GM12878 (cell line): Measurements from ENCODE around the gene ZNF501. TPM values are rescaled to one million over a fixed set of nuclear protein-coding genes. Genes with fewer than 3 reads are reported as not detected.
A peak's percentile ranks its signal among the peaks of the same experiment; 100 is the strongest.

Experiments used
- ATAC-seq: fragments of 200-7000 bp; cut with Tn5 transposase; 3 replicates; pipeline ENCODE4 v1.9.1; 2020; ENCODE audit warnings: mild to moderate bottlenecking, moderate library complexity
- BruUV-seq: library from RNA; stranded (reverse); fragments of 400-500 nt; replicated peaks from 2 replicates; lab custom pipeline; 2021; lab: Mats Ljungman, UMichigan
- CTCF ChIA-PET: fragments of 300-600 bp; sonication (Branson Sonifier 250); formaldehyde crosslinking; extraction: SDS; loops from one replicate; lab custom pipeline; 2021; ENCODE audit warnings: inconsistent platforms; lab: Yijun Ruan, JAX
- POLR2A ChIA-PET: fragments of 350-600 bp; formaldehyde crosslinking; extraction: SDS; loops from one replicate; lab custom pipeline; 2021; ENCODE audit warnings: inconsistent platforms; lab: Charles Lee
- RAD21 ChIA-PET: fragments of 300-600 bp; sonication (Branson Sonifier 250); formaldehyde crosslinking; loops from one replicate; lab custom pipeline; 2023; ENCODE audit warnings: antibody characterized with exemption; ENCODE audit not compliant: unreplicated experiment; lab: Charles Lee
- SMC1A ChIA-PET: fragments of 300-600 bp; sonication (Branson Sonifier 250); formaldehyde crosslinking; loops from one replicate; lab custom pipeline; 2023; ENCODE audit not compliant: unreplicated experiment, uncharacterized antibody; lab: Charles Lee
- DNase-seq: peaks from one replicate; pipeline ENCODE4 v3.0.0-alpha.2; 2011; ENCODE audit warnings: low read depth, low spot score
- FAIRE-seq: peaks from 3 replicates; lab custom pipeline; 2011; peaks lifted over from hg19 to GRCh38; lab: Jason Lieb, UNC
- H2AFZ ChIP-seq: 2 replicates; pipeline ENCODE4 v1.6.0; 2011; ENCODE audit warnings: low read depth, low read length, control low read depth; ENCODE audit not compliant: control insufficient read depth
- H3K27ac ChIP-seq: 2 replicates; pipeline ENCODE4 v1.5.1; 2011; ENCODE audit warnings: control low read depth; ENCODE audit not compliant: control insufficient read depth, insufficient read depth
- H3K27me3 ChIP-seq, 2 experiments: replicated peaks in 1 of 2; 2 replicates each; pipeline versions ENCODE4 v1.6.0 to v1.6.1; 2011; ENCODE audit warnings: low read length in 1 of 2; ENCODE audit not compliant: control insufficient read depth in 2 of 2, insufficient read depth in 2 of 2
- H3K36me3 ChIP-seq, 2 experiments: 2 replicates each; pipeline ENCODE4 v1.5.1; 2011; ENCODE audit warnings: low read length in 1 of 2; ENCODE audit not compliant: control insufficient read depth in 2 of 2, insufficient read depth in 2 of 2
- H3K4me1 ChIP-seq: 2 replicates; pipeline ENCODE4 v1.6.1; 2011; ENCODE audit warnings: mild to moderate bottlenecking, low read length, moderate library complexity, mixed read lengths; ENCODE audit not compliant: control insufficient read depth, insufficient read depth
- H3K4me2 ChIP-seq: 2 replicates; pipeline ENCODE4 v1.6.0; 2011; ENCODE audit warnings: control low read depth; ENCODE audit not compliant: control insufficient read depth, insufficient read depth
- H3K4me3 ChIP-seq: fragments of 200-600 bp; sonication (generic); 2 replicates; pipeline ENCODE4 v1.5.1; 2016
- H3K79me2 ChIP-seq: 2 replicates; pipeline ENCODE4 v1.6.0; 2011; ENCODE audit warnings: low read length; ENCODE audit not compliant: control insufficient read depth, insufficient read depth
- H3K9ac ChIP-seq: 2 replicates; pipeline ENCODE4 v1.8.0; 2011; ENCODE audit warnings: low read length, control low read depth, mixed read lengths; ENCODE audit not compliant: control insufficient read depth, insufficient read depth
- H3K9me3 ChIP-seq: replicated peaks from 3 replicates; pipeline ENCODE4 v1.5.1; 2011; ENCODE audit warnings: mild to moderate bottlenecking, low read length; ENCODE audit not compliant: control insufficient read depth, insufficient read depth
- H4K20me1 ChIP-seq: 2 replicates; pipeline ENCODE4 v1.6.0; 2011; ENCODE audit not compliant: control insufficient read depth, insufficient read depth
- CBX5 ChIP-seq: sonication (generic); IDR thresholded peaks from 2 replicates; pipeline ENCODE4 v1.6.1; 2016; ENCODE audit warnings: low read depth, moderate library complexity, mild to moderate bottlenecking, inconsistent platforms
- CUX1 ChIP-seq: IDR thresholded peaks from 2 replicates; pipeline ENCODE4 v1.6.1; 2012; ENCODE audit warnings: improper control_type of control experiment, low read depth, low read length; ENCODE audit not compliant: insufficient replicate concordance
- HCFC1 ChIP-seq: fragments of 150-350 bp; IDR thresholded peaks from 2 replicates; pipeline ENCODE4 v1.6.1; 2014; ENCODE audit warnings: low read length
- MLLT1 ChIP-seq: fragments of 450-650 bp; IDR thresholded peaks from 2 replicates; pipeline ENCODE4 v1.6.1; 2016; ENCODE audit warnings: mild to moderate bottlenecking
- MXI1 ChIP-seq: fragments of 150-350 bp; IDR thresholded peaks from 2 replicates; pipeline ENCODE4 v1.6.1; 2011; ENCODE audit warnings: low read depth, mild to moderate bottlenecking, inconsistent platforms, low read length, improper control_type of control experiment
- NFYA ChIP-seq: IDR thresholded peaks from 2 replicates; pipeline ENCODE4 v1.6.1; 2011; ENCODE audit warnings: low read depth, mild to moderate bottlenecking, low read length, improper control_type of control experiment, borderline replicate concordance
- RBBP5 ChIP-seq: fragments of 200-600 bp; sonication (generic); conservative IDR thresholded peaks from 2 replicates; pipeline ENCODE4 v1.6.1; 2016
- SPI1 ChIP-seq: IDR thresholded peaks from 2 replicates; pipeline ENCODE4 v1.6.1; 2011; ENCODE audit warnings: low read depth, mild to moderate bottlenecking, low read length, moderate library complexity, borderline replicate concordance; ENCODE audit not compliant: insufficient read depth
- ZNF217 ChIP-seq: fragments of 450-650 bp; IDR thresholded peaks from 2 replicates; pipeline ENCODE4 v1.6.1; 2017; ENCODE audit warnings: antibody characterized with exemption, mild to moderate bottlenecking
- ZNF274 ChIP-seq: IDR thresholded peaks from one replicate; pipeline ENCODE4 v1.8.0; 2011; ENCODE audit not compliant: insufficient read length, insufficient read depth
- WGBS: methylation state at CpG from one replicate; pipeline ENCODE4 v1.1.6; 2016; ENCODE audit warnings: low lambda C conversion rate; ENCODE audit not compliant: insufficient replicate concordance, insufficient coverage; ENCODE audit errors: missing lambda C conversion rate; 5-methylcytosine and 5-hydroxymethylcytosine counted together
- in situ Hi-C: fragments of 300-500 bp; cut with MboI; formaldehyde crosslinking; loops from 9 replicates; pipeline ENCODE4 v1.14.3; 2018; ENCODE audit warnings: mixed read lengths
- intact Hi-C: fragments of 100-400 bp; cut with micrococcal nuclease; formaldehyde crosslinking; loops from one replicate; pipeline ENCODE4 v1.14.2; 2022; ENCODE audit not compliant: unreplicated experiment
- polyA plus RNA-seq, 11 experiments: library from polyadenylated mRNA; depleted of rRNA in 4 of 11; unstranded in 6 of 11; stranded (reverse) in 5 of 11; fragments of >200 nt; fragmentation: Nextera tagmentation in 4 of 11; fragmentation: Illumina TruSeq in 1 of 11; extraction: Ambion mirVana in 4 of 11; extraction: Trizol in 1 of 11; gene quantifications; 1 replicate in 1 of 11; 2 replicates in 10 of 11; pipeline versions ENCODE4 v1.2.1 to v1.2.3, GENCODE V29; 2011 to 2016; ENCODE audit warnings: inconsistent platforms in 2 of 11, missing spikeins in 2 of 11, low read depth in 1 of 11
- total RNA-seq, 4 experiments: library from RNA; depleted of rRNA in 3 of 4; stranded (reverse); fragments of >200 nt in 3 of 4; fragmentation: Illumina TruSeq in 1 of 4; extraction: Trizol in 1 of 4; gene quantifications; 2 replicates each; pipeline versions ENCODE4 v1.2.1 to v1.2.3, GENCODE V29; 2013 to 2021

The ZNF501 gene
- total and polyA plus RNA-seq, 10 of the 15 experiments (the other 5 are each of a cell fraction or from before 2014, with no cell fraction given): 0.35 to 3.8 (median 1.7) TPM

GRCh38 chr3:44721231-44722102, 8.0 kb upstream of the ZNF501 start:
- ChIA-PET CTCF (no interaction called here), POLR2A (no interaction called here), SMC1A (no interaction called here), RAD21 (no interaction called here)
- Histone ChIP-seq H3K4me2 (no peak overlapping the region), H3K27me3 (no peaks in the 10 kb centered on the region), H3K36me3 (no peaks in the 10 kb centered on the region), H3K4me3 (no peak overlapping the region), H2AFZ (no peak overlapping the region), H3K9me3 (peaks cover 35% of the 10 kb centered on the region), H3K79me2 (no peaks in the 10 kb centered on the region), H3K4me1 (no peaks in the 10 kb centered on the region), H3K27ac (no peak overlapping the region), H3K9ac (no peak overlapping the region), H4K20me1 (no peaks in the 10 kb centered on the region)
- BruUV-seq: no TSS peak
- in situ Hi-C loops: no loop called here
- intact Hi-C loops: no loop called here
- TF ChIP-seq MXI1 (no peak), SPI1 (no peak), ZNF274 (peak; percentile 67), CUX1 (no peak), HCFC1 (no peak), NFYA (no peak), ZNF217 (no peak), CBX5 (0 out of 2 replicates have a peak, but pooled peaks have one; percentile 26), MLLT1 (no peak), RBBP5 (no peak)
- WGBS: 70% methylated on average over 10 of the region's 10 CpGs
- ATAC-seq (no peak), DNase-seq (no peak), FAIRE-seq (no peak)
